Kidney (tissue), 14 donors: Measurements from ENCODE around the gene SLC25A43. TPM values are rescaled to one million over a fixed set of nuclear protein-coding genes. Genes with fewer than 3 reads are reported as not detected.
"Not testable (repeated sequence)": the region's sequence is repeated elsewhere in the genome, so short reads cannot be mapped to it uniquely, and the experiment has no call there.

ENCODE experiments used
- DNase-seq, 5 donors: peaks; one replicate each; pipeline ENCODE4 v3.0.0-alpha.2; 2013 to 2020
- FAIRE-seq: peaks from 2 replicates; lab custom pipeline; 2012; peaks lifted over from hg19 to GRCh38; lab: Jason Lieb, UNC
- H3K27ac ChIP-seq, 2 donors: one replicate each; pipeline ENCODE4 v1.7.0; 2013; ENCODE audit warnings: low read depth in 2 of 2, low read length in 2 of 2, inconsistent platforms in 1 of 2
- H3K27me3 ChIP-seq: one replicate; pipeline ENCODE4 v1.7.1; 2013; ENCODE audit warnings: low read length, inconsistent platforms; ENCODE audit not compliant: control insufficient read depth, insufficient read depth
- H3K36me3 ChIP-seq, 3 donors: one replicate each; pipeline versions ENCODE4 v1.7.0 to v1.7.1; 2013; ENCODE audit warnings: low read length in 3 of 3, control low read depth in 1 of 3, inconsistent platforms in 1 of 3; ENCODE audit not compliant: insufficient read depth in 3 of 3, control insufficient read depth in 2 of 3
- H3K4me1 ChIP-seq, 3 donors: one replicate each; pipeline versions ENCODE4 v1.7.0 to v1.7.1; 2013; ENCODE audit warnings: low read length in 3 of 3, inconsistent platforms in 1 of 3, low read depth in 1 of 3; ENCODE audit not compliant: control insufficient read depth in 2 of 3, insufficient read depth in 2 of 3
- H3K4me3 ChIP-seq, 3 donors: one replicate each; pipeline versions ENCODE4 v1.7.0 to v1.8.1; 2013; ENCODE audit warnings: low read length in 3 of 3, control low read depth in 1 of 3, inconsistent platforms in 1 of 3
- H3K9ac ChIP-seq, 3 donors: one replicate each; pipeline versions ENCODE4 v1.7.0 to v1.7.1; 2013; ENCODE audit warnings: low read length in 3 of 3, control low read depth in 1 of 3, inconsistent platforms in 1 of 3
- H3K9me3 ChIP-seq, 3 donors: one replicate each; pipeline versions ENCODE4 v1.7.0 to v1.7.1; 2013; ENCODE audit warnings: low read length in 3 of 3, control low read depth in 1 of 3, inconsistent platforms in 1 of 3; ENCODE audit not compliant: control insufficient read depth in 2 of 3, insufficient read depth in 1 of 3
- CTCF ChIP-seq: IDR thresholded peaks from 3 replicates; pipeline ENCODE4 v1.5.1; 2012; ENCODE audit warnings: mild to moderate bottlenecking, moderate library complexity, borderline replicate concordance; ENCODE audit not compliant: insufficient read depth; ENCODE audit errors: extremely low read depth
- intact Hi-C: fragments of 100-400 bp; cut with DNase I; formaldehyde crosslinking; loops from one replicate; pipeline ENCODE4 v1.11.1; 2022
- polyA plus RNA-seq: library from polyadenylated mRNA; stranded (reverse); fragments of 350-450 nt; fragmentation: Illumina TruSeq; extraction: RNeasy Lipid Tissue Mini Kit (QIAGEN cat#74804); gene quantifications from one replicate; pipeline ENCODE4 v1.2.3, GENCODE V29; 2014; ENCODE audit warnings: low read depth, low replicate concordance; ENCODE audit not compliant: insufficient read depth
- total RNA-seq: library from RNA; stranded (reverse); fragmentation: NEBNext Ultra II Directional; extraction: Animal tissue kit (Norgen Biotek cat#: 25700); gene quantifications from one replicate; pipeline ENCODE4 v1.2.1, GENCODE V29; 2021
- donor health status: control.
- donor health status: control.
- donor health status: control.
- donor health status: control.
- donor health status: control.
- donor health status: DM: yes; HTN: yes; CAD: no.
- donor health status: Normal renal cell carcinoma (clear cell type).

SLC25A43 gene
- total and polyA plus RNA-seq, 2 donors from 2014 or later = 10.1 to 15.5 TPM

DNA sequence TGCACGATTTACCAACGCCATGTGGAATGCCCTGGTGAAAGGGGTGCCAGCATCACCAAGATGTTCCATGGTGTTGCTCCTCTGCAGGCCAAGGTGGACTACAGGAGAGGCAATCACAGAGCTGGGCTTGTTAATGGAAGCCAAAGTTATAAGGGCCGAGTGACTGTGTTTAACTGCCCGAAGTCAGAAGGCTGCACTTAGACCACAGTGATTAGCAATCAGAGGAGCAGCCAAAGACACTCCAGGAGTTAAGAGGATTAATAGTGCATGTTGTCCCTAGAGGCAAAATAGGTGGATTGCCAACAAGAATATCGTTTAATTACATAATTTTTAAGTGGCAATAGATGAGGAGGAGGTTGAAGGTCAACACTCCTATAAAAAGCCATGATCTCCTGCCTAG is 22.8 kb upstream of the SLC25A43 start:
- FAIRE-seq (no peak), DNase-seq (no peak)
- no peak for TF ChIP-seq CTCF
- Histone ChIP-seq H3K27me3 (no peaks in the 10 kb centered on the region), H3K36me3 (no peaks in the 10 kb centered on the region), H3K4me3 (no peak overlapping the region), H3K9me3 (no peaks in the 10 kb centered on the region), H3K4me1 (no peaks in the 10 kb centered on the region), H3K27ac (no peak overlapping the region), H3K9ac (no peak overlapping the region)
- intact Hi-C loops = no loop called here

GRCh38 chrX:119381349-119381944 is 17.7 kb upstream of the SLC25A43 start:
- no peaks in the 10 kb centered on the region for H3K4me1 ChIP-seq
- H3K4me3 ChIP-seq = no peak overlapping the region
- no peaks in the 10 kb centered on the region for H3K27me3 ChIP-seq
- H3K9ac ChIP-seq = no peak overlapping the region
- intact Hi-C loops = no loop called here
- H3K9me3 ChIP-seq = no peaks in the 10 kb centered on the region
- no peak for DNase-seq
- no peak for TF ChIP-seq CTCF
- FAIRE-seq = no peak
- H3K27ac ChIP-seq = no peak overlapping the region
- no peaks in the 10 kb centered on the region for H3K36me3 ChIP-seq

DNA sequence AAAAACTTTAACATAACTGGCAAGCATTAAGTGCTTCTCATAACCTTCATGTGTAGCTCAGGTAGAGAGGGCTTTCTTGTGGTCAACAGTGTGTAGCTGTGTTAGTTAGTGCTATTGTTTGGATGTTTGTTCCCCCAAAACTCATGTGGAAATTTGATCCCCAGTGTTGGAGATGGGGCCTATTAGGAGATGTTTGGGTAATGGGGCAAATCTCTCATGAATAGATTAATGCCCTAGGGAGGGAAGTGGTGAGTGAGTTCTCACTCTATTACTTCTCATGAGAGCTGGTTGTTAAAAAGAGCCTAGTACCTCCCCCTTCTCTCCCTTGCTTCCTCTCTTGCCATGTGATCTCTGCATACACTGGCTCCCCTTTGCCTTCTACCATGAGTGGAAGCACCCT is 16.5 kb upstream of the SLC25A43 start:
- H3K27me3 ChIP-seq = no peaks in the 10 kb centered on the region
- H3K9ac ChIP-seq = no peak overlapping the region
- no peak overlapping the region for H3K4me3 ChIP-seq
- intact Hi-C loops = no loop called here
- TF ChIP-seq CTCF = no peak
- no peak for FAIRE-seq
- peak in 2 of 5 donors; percentile 7 for DNase-seq
- H3K36me3 ChIP-seq = no peaks in the 10 kb centered on the region
- H3K9me3 ChIP-seq = no peaks in the 10 kb centered on the region
- H3K4me1 ChIP-seq = no peaks in the 10 kb centered on the region
- H3K27ac ChIP-seq = no peak overlapping the region

- H3K27me3 ChIP-seq, H3K9ac ChIP-seq, H3K36me3 ChIP-seq, H3K9me3 ChIP-seq, H3K27ac ChIP-seq, H3K4me3 ChIP-seq, FAIRE-seq, H3K4me1 ChIP-seq, DNase-seq, intact Hi-C loops: not testable (repeated sequence)
These were observed 12.5 kb upstream of the SLC25A43 start for GRCh38 chrX:119386685-119387084.

- H3K4me3 ChIP-seq, H3K27me3 ChIP-seq, H3K27ac ChIP-seq, intact Hi-C loops, H3K9ac ChIP-seq, H3K9me3 ChIP-seq, FAIRE-seq, DNase-seq, H3K4me1 ChIP-seq, H3K36me3 ChIP-seq: not testable (repeated sequence)
These were observed 11.7 kb upstream of the SLC25A43 start for GRCh38 chrX:119387426-119387825.
